COR-L47 (cell line): ENCODE measurements around the gene TXLNB.
"Not testable (repeated sequence)": the region's sequence is repeated elsewhere in the genome, so short reads cannot be mapped to it uniquely, and the experiment has no call there.

Source experiments
- DNase-seq: peaks from one replicate; lab custom pipeline; 2025; lab: John Stamatoyannopoulos, UW

The TXLNB gene

GRCh38 chr6:139311831-139312230 lies 20.0 kb upstream of the TXLNB start:
- no peak for DNase-seq

- DNase-seq, result no peak
Observed at GRCh38 chr6:139308936-139309603, 17.3 kb upstream of the TXLNB start.

GRCh38 chr6:139308286-139308916 lies 16.6 kb upstream of the TXLNB start:
- DNase-seq, result no peak

GRCh38 chr6:139306291-139306981 lies 14.6 kb upstream of the TXLNB start:
- no peak for DNase-seq

- no peak for DNase-seq
Observed at GRCh38 chr6:139303185-139303584, 11.4 kb upstream of the TXLNB start.

GRCh38 chr6:139297921-139298320 lies 6.1 kb upstream of the TXLNB start:
- no peak for DNase-seq

GRCh38 chr6:139296927-139297326 lies 5.1 kb upstream of the TXLNB start:
- DNase-seq, result no peak

- DNase-seq, result no peak
Observed at GRCh38 chr6:139295901-139296300, 4.1 kb upstream of the TXLNB start.

- DNase-seq, result no peak
Observed at GRCh38 chr6:139294090-139294489, 2.3 kb upstream of the TXLNB start.

- DNase-seq, result not testable (repeated sequence)
Observed at GRCh38 chr6:139293230-139293629, 1.4 kb upstream of the TXLNB start.

GRCh38 chr6:139290787-139291311 lies 949 bp downstream of the TXLNB start:
- no peak for DNase-seq

- no peak for DNase-seq
Observed at GRCh38 chr6:139289233-139289632, 2.6 kb downstream of the TXLNB start.

GRCh38 chr6:139288496-139289040 lies 3.2 kb downstream of the TXLNB start:
- no peak for DNase-seq

GRCh38 chr6:139287868-139288267 lies 3.9 kb downstream of the TXLNB start:
- DNase-seq, result no peak

- not testable (repeated sequence) for DNase-seq
Observed at GRCh38 chr6:139286438-139286837, 5.4 kb downstream of the TXLNB start.

GRCh38 chr6:139285590-139285989 lies 6.2 kb downstream of the TXLNB start:
- DNase-seq, result no peak

- no peak for DNase-seq
Observed at GRCh38 chr6:139284789-139285188, 7.0 kb downstream of the TXLNB start.

- no peak for DNase-seq
Observed at GRCh38 chr6:139282684-139283083, 9.1 kb downstream of the TXLNB start.

- DNase-seq, result no peak
Observed at GRCh38 chr6:139278190-139278589, 13.6 kb downstream of the TXLNB start.

- DNase-seq, result no peak
Observed at GRCh38 chr6:139277587-139277986, 14.2 kb downstream of the TXLNB start.

- DNase-seq, result no peak
Observed at GRCh38 chr6:139277161-139277560, 14.6 kb downstream of the TXLNB start.

- DNase-seq, result no peak
Observed at GRCh38 chr6:139275279-139276055, 16.3 kb downstream of the TXLNB start.
